GM18861 (cell line): Measurements from ENCODE around the gene FAM149B1.
A peak's percentile ranks its signal among the peaks of the same experiment; 100 is the strongest.
"Not testable (repeated sequence)": the region's sequence is repeated elsewhere in the genome, so short reads cannot be mapped to it uniquely, and the experiment has no call there.

ENCODE experiments used
- ATAC-seq: cut with Tn5 transposase; IDR thresholded peaks from one replicate; pipeline ENCODE4 v1.9.1; 2021; ENCODE audit not compliant: unreplicated experiment

The FAM149B1 gene

GRCh38 chr10:73167783-73168464 lies at the start of gene FAM149B1, which contains the start of gene ECD:
Gene FAM149B1 (plus strand): TSS chr10:73168119. CDS start chr10:73168340, 221 bp downstream.
Gene ECD (minus strand): TSS chr10:73168008. CDS start chr10:73163937, 4,071 bp downstream.
- peak; percentile 82 for ATAC-seq

- no peak for ATAC-seq
These were observed 48.5 kb upstream of the FAM149B1 start for GRCh38 chr10:73119457-73119856.

GRCh38 chr10:73119952-73120351 lies 48.0 kb upstream of the FAM149B1 start:
- ATAC-seq = no peak

GRCh38 chr10:73126343-73126742 lies 41.6 kb upstream of the FAM149B1 start:
- no peak for ATAC-seq

GRCh38 chr10:73131301-73131700 lies 36.6 kb upstream of the FAM149B1 start:
- no peak for ATAC-seq

GRCh38 chr10:73131913-73132686 lies 35.8 kb upstream of the FAM149B1 start:
- ATAC-seq = no peak

- no peak for ATAC-seq
These were observed 33.2 kb upstream of the FAM149B1 start for GRCh38 chr10:73134727-73135126.

- ATAC-seq = no peak
These were observed 31.3 kb upstream of the FAM149B1 start for GRCh38 chr10:73136627-73137026.

GRCh38 chr10:73139251-73139650 lies 28.7 kb upstream of the FAM149B1 start:
- no peak for ATAC-seq

GRCh38 chr10:73141603-73142002 lies 26.3 kb upstream of the FAM149B1 start:
- ATAC-seq = no peak

- ATAC-seq = not testable (repeated sequence)
These were observed 17.1 kb upstream of the FAM149B1 start for GRCh38 chr10:73150633-73151413.

- no peak for ATAC-seq
These were observed 15.9 kb upstream of the FAM149B1 start for GRCh38 chr10:73152009-73152408.

GRCh38 chr10:73156054-73156453 lies 11.9 kb upstream of the FAM149B1 start:
- ATAC-seq = no peak

- no peak for ATAC-seq
These were observed 8.8 kb upstream of the FAM149B1 start for GRCh38 chr10:73159038-73159648.

GRCh38 chr10:73161079-73161478 lies 6.8 kb upstream of the FAM149B1 start:
- ATAC-seq = no peak

- ATAC-seq = no peak
These were observed 6.3 kb upstream of the FAM149B1 start for GRCh38 chr10:73161662-73162061.

GRCh38 chr10:73163096-73163495 lies 4.8 kb upstream of the FAM149B1 start:
- no peak for ATAC-seq

- ATAC-seq = no peak
These were observed 947 bp upstream of the FAM149B1 start for GRCh38 chr10:73166972-73167371.

GRCh38 chr10:73167458-73167782 lies 499 bp upstream of the FAM149B1 start:
- ATAC-seq = no peak

- ATAC-seq = peak; percentile 5
These were observed 515 bp downstream of the FAM149B1 start for GRCh38 chr10:73168465-73168803.

GRCh38 chr10:73169320-73169719 lies 1.4 kb downstream of the FAM149B1 start:
- no peak for ATAC-seq
